Caco-2 (cell line): ENCODE measurements around the gene MGARP. TPM values are rescaled to one million over a fixed set of nuclear protein-coding genes. Genes with fewer than 3 reads are reported as not detected.
"Not testable (repeated sequence)": the region's sequence is repeated elsewhere in the genome, so short reads cannot be mapped to it uniquely, and the experiment has no call there.

Experiments
- BruUV-seq: library from RNA; stranded (reverse); fragments of 400-500 nt; replicated peaks from 2 replicates; lab custom pipeline; 2021; lab: Mats Ljungman, UMichigan
- CTCF ChIA-PET: fragments of 300-600 bp; sonication (Branson Sonifier 250); formaldehyde crosslinking; loops from one replicate; lab custom pipeline; 2022; ENCODE audit warnings: antibody characterized with exemption; lab: Charles Lee
- POLR2A ChIA-PET: fragments of 300-600 bp; sonication (Branson Sonifier 250); formaldehyde crosslinking; loops from one replicate; lab custom pipeline; 2022; ENCODE audit warnings: antibody characterized with exemption; lab: Charles Lee
- DNase-seq, 2 experiments: peaks; one replicate each; pipeline versions ENCODE4 v3.0.0 to v3.0.0-alpha.2; 2020 to 2022
- H3K27me3 ChIP-seq: replicated peaks from 2 replicates; pipeline ENCODE4 v1.6.0; 2011; ENCODE audit warnings: low read length; ENCODE audit not compliant: control insufficient read depth, insufficient read depth
- H3K36me3 ChIP-seq: 2 replicates; pipeline ENCODE4 v1.5.1; 2011; ENCODE audit warnings: low read length; ENCODE audit not compliant: control insufficient read depth, insufficient read depth
- H3K4me1 ChIP-seq: fragments of 250-450 bp; sonication (Bioruptor Pico); 2 replicates; pipeline ENCODE4 v1.5.1; 2020; ENCODE audit warnings: mild to moderate bottlenecking
- H3K4me3 ChIP-seq: 2 replicates; pipeline ENCODE4 v1.5.1; 2011; ENCODE audit warnings: low read depth, mild to moderate bottlenecking, control low read depth, low read length
- H3K9me3 ChIP-seq: fragments of 250-450 bp; sonication (Bioruptor Pico); 2 replicates; pipeline ENCODE4 v1.5.1; 2020; ENCODE audit warnings: mild to moderate bottlenecking, moderate library complexity
- H3K27ac Mint-ChIP-seq: one replicate; pipeline ENCODE4 v1.8.0; 2022; ENCODE audit warnings: mixed read lengths; ENCODE audit not compliant: unreplicated experiment
- H3K27me3 Mint-ChIP-seq: one replicate; pipeline ENCODE4 v1.8.0; 2022; ENCODE audit warnings: mixed read lengths; ENCODE audit not compliant: insufficient read depth, unreplicated experiment
- H3K36me3 Mint-ChIP-seq: one replicate; pipeline ENCODE4 v1.8.0; 2022; ENCODE audit warnings: mild to moderate bottlenecking, mixed read lengths; ENCODE audit not compliant: insufficient read depth, unreplicated experiment
- H3K4me1 Mint-ChIP-seq: one replicate; pipeline ENCODE4 v1.8.0; 2022; ENCODE audit warnings: low read depth, mixed read lengths; ENCODE audit not compliant: unreplicated experiment
- H3K4me3 Mint-ChIP-seq: one replicate; pipeline ENCODE4 v1.8.0; 2022; ENCODE audit warnings: mild to moderate bottlenecking, moderate library complexity, mixed read lengths; ENCODE audit not compliant: unreplicated experiment
- H3K9me3 Mint-ChIP-seq: one replicate; pipeline ENCODE4 v1.8.0; 2022; ENCODE audit warnings: mixed read lengths; ENCODE audit not compliant: unreplicated experiment
- intact Hi-C: fragments of 100-400 bp; cut with micrococcal nuclease; formaldehyde crosslinking; loops from one replicate; pipeline ENCODE4 v1.10.0; 2022; ENCODE audit not compliant: unreplicated experiment
- total RNA-seq: library from RNA; stranded (reverse); gene quantifications from 2 replicates; pipeline ENCODE4 v1.2.3, GENCODE V29; 2022
- TF ChIP-seq, protein P1 (sequence below), 2 experiments: fragments of 200-600 bp in 1 of 2; IDR thresholded peaks; 1 replicate in 1 of 2; 2 replicates in 1 of 2; pipeline versions ENCODE4 v1.5.1 to v1.8.0; 2011 to 2022; ENCODE audit warnings: antibody characterized with exemption in 1 of 2, control low read depth in 1 of 2, inconsistent platforms in 1 of 2, low read depth in 1 of 2, low read length in 1 of 2, mild to moderate bottlenecking in 1 of 2, moderate library complexity in 1 of 2; ENCODE audit not compliant: insufficient read depth in 1 of 2, severe bottlenecking in 1 of 2, unreplicated experiment in 1 of 2

MGARP gene
- total RNA-seq, 1 experiment from 2014 or later: 0.23 TPM

- H3K36me3 ChIP-seq: no peaks in the 10 kb centered on the region
- H3K27me3 ChIP-seq: no peaks in the 10 kb centered on the region
- CTCF ChIA-PET: no interaction called here
- no TSS peak for BruUV-seq
- no peak overlapping the region for H3K4me3 ChIP-seq
- no peak overlapping the region for H3K4me3 Mint-ChIP-seq
- POLR2A ChIA-PET: no interaction called here
- H3K4me1 Mint-ChIP-seq: peaks cover 14% of the 10 kb centered on the region
- no peaks in the 10 kb centered on the region for H3K27me3 Mint-ChIP-seq
- peaks cover 5% of the 10 kb centered on the region; the same call in 1 of the 2 replicates for H3K4me1 ChIP-seq
- intact Hi-C loops: no loop called here
- no peak for DNase-seq
- no peak overlapping the region for H3K27ac Mint-ChIP-seq
- peaks cover 10% of the 10 kb centered on the region for H3K36me3 Mint-ChIP-seq
- no peaks in the 10 kb centered on the region for H3K9me3 ChIP-seq
- peaks cover 11% of the 10 kb centered on the region for H3K9me3 Mint-ChIP-seq
- TF ChIP-seq, protein P1, sequence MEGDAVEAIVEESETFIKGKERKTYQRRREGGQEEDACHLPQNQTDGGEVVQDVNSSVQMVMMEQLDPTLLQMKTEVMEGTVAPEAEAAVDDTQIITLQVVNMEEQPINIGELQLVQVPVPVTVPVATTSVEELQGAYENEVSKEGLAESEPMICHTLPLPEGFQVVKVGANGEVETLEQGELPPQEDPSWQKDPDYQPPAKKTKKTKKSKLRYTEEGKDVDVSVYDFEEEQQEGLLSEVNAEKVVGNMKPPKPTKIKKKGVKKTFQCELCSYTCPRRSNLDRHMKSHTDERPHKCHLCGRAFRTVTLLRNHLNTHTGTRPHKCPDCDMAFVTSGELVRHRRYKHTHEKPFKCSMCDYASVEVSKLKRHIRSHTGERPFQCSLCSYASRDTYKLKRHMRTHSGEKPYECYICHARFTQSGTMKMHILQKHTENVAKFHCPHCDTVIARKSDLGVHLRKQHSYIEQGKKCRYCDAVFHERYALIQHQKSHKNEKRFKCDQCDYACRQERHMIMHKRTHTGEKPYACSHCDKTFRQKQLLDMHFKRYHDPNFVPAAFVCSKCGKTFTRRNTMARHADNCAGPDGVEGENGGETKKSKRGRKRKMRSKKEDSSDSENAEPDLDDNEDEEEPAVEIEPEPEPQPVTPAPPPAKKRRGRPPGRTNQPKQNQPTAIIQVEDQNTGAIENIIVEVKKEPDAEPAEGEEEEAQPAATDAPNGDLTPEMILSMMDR (IDR thresholded peaks at IDR 0.05; ENCODE audit: insufficient read depth in 1 of 2, low read depth in 1 of 2, low read length in 1 of 2, severe bottlenecking in 1 of 2, unreplicated experiment in 1 of 2): no peak
These were observed 34.2 kb upstream of the MGARP start for GRCh38 chr4:139314047-139314800.

GRCh38 chr4:139313414-139313813, 33.4 kb upstream of the MGARP start:
- peaks cover 14% of the 10 kb centered on the region for H3K4me1 Mint-ChIP-seq
- H3K27ac Mint-ChIP-seq, CTCF ChIA-PET, POLR2A ChIA-PET, H3K4me3 Mint-ChIP-seq, H3K4me1 ChIP-seq, H3K36me3 Mint-ChIP-seq, H3K27me3 ChIP-seq, intact Hi-C loops, BruUV-seq, H3K36me3 ChIP-seq, H3K27me3 Mint-ChIP-seq, DNase-seq, H3K4me3 ChIP-seq, H3K9me3 ChIP-seq: not testable (repeated sequence)
- H3K9me3 Mint-ChIP-seq: peaks cover 11% of the 10 kb centered on the region

DNA sequence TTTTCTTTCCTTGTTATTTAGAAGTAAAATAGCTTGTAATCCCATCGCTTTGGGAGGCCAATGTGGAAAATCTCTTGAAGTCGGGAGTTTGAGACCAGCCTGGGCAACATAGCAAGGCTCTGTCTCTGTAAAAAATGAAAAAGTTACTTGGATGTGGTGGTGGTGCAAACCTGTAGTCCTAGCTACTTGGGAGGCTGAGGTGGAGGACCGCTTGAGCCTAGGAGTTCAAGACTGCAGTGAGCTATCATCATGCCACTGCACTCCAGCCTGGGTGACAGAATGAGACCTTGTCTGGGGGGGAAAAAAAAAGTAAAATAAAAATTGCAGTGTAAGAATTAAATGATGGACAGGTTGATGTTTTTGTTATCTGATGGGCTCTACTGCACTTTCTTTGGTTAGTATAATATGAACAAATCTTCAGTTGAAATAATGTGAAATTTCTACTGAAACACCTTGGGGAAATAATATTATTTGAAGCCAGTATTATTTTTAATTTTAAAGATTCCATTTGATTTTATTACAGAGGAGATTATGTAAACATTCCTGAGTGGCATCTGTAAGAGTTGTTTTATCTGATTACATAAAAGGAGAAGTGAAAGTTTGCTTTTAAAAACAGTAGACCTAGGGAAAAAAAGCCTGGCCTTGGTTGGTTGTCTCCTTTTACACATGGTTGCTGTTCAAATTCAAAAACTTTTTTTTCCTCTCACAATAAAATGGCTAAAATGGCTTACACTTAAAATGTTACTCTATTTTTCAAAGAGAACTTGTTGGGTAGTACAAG, 32.7 kb upstream of the MGARP start:
- no TSS peak for BruUV-seq
- DNase-seq: no peak
- ChIA-PET POLR2A (no interaction called here), CTCF (no interaction called here)
- TF ChIP-seq, protein P1 (IDR thresholded peaks at IDR 0.05; ENCODE audit: insufficient read depth in 1 of 2, low read depth in 1 of 2, low read length in 1 of 2, severe bottlenecking in 1 of 2, unreplicated experiment in 1 of 2): no peak
- no peaks in the 10 kb centered on the region for H3K27me3 ChIP-seq
- no peaks in the 10 kb centered on the region for H3K9me3 ChIP-seq
- intact Hi-C loops: no loop called here
- Mint-ChIP-seq H3K4me1 (peaks cover 14% of the 10 kb centered on the region), H3K9me3 (peaks cover 11% of the 10 kb centered on the region), H3K27me3 (no peaks in the 10 kb centered on the region), H3K4me3 (no peak overlapping the region), H3K36me3 (peaks cover 10% of the 10 kb centered on the region), H3K27ac (no peak overlapping the region)
- no peaks in the 10 kb centered on the region for H3K36me3 ChIP-seq
- no peak overlapping the region for H3K4me3 ChIP-seq
- H3K4me1 ChIP-seq: peaks cover 5% of the 10 kb centered on the region; the same call in 1 of the 2 replicates
